ENCODE measurements around the gene SH3BGRL2. TPM values are rescaled to one million over a fixed set of nuclear protein-coding genes. Genes with fewer than 3 reads are reported as not detected.

Gene SH3BGRL2
- total RNA-seq = 0.24 and 0.32 TPM in 2 replicates

- intact Hi-C loops (cut with micrococcal nuclease) = no loop called here
Observed at GRCh38 chr6:79630883-79631692, at the start of gene SH3BGRL2. SH3BGRL2 (plus strand) TSS chr6:79631329; CDS start chr6:79631462, 133 bp downstream.

- intact Hi-C loops (cut with micrococcal nuclease) = no loop called here
Observed at GRCh38 chr6:79584332-79584731, 46.8 kb upstream of the SH3BGRL2 start.

DNA sequence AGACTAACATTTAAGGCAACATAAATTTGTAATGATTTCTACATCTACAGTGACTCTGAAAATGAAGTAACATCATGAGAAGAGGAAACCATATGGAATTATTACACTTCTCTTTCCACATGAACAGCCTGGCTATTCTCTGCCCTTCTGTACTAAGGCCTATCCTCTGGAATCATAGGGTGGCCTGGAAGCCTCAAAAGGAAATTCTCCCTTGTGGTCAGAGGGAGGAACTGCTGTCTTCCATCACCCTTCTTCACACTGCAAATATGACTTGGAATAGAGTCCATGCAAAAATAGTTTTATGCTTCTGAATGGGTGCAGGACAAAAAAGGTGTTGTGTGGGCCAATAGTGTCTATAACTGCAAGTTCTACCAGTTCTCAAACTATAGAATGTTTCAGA is 44.6 kb upstream of the SH3BGRL2 start:
- intact Hi-C loops (cut with micrococcal nuclease) = no loop called here

DNA sequence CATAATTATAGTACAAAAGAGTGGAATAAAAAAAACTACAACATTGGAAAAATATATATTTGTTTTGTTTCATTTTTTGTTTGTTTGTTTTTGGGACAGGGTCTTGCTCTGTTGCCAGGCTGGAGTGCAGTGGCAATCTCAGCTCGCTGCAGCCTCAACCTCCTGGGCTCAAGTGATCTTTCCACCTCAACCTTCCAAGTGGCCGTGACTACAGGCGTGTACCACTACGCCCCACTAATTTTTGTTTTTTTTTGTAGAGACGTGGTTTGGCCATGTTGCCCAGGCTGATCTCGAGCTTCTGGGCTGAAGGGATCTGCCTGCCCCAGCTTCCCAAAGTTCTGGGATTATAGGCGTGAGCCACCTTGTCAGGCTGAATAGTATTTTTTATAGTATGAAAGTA is 41.4 kb upstream of the SH3BGRL2 start:
- intact Hi-C loops (cut with micrococcal nuclease) = no loop called here

DNA sequence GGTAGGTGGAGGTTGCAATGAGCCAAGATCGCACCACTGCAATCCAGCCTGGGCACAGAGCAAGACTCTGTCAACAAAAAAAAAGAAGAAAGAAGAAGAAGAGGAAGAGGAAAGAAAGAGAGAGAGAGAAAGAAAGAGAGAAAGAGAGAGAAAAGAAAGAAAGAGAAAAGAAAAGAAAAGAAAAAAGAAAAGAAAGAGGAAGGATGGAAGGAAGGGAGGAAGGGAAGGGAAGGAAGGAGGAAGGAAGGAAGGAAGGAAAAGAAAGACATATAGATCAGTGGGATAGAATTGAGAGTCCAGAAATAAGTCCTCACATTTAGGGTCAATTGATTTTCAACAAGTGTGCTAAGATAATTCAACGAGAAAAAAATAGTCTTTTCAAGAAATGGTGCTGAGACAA is 34.0 kb upstream of the SH3BGRL2 start:
- intact Hi-C loops (cut with micrococcal nuclease) = no loop called here

DNA sequence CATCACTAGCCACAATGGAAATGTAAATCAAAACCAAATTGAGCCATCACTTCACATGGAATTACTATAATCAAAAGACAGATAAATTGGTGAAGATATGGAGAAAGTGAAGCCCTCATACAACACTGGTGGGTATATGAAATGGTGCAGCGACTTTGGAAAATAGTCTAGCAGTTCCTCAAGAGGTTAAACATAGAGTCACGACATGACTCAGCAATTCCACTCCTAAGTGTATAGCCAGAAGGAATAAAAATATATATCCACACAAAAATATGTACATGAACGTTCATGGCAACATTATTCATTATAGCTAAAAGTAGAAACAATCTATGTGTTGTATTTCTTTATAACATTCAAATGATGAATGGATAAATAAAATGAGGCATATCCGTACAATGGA is 33.1 kb upstream of the SH3BGRL2 start:
- intact Hi-C loops (cut with micrococcal nuclease) = no loop called here

GRCh38 chr6:79599725-79600259 is 31.3 kb upstream of the SH3BGRL2 start:
- intact Hi-C loops (cut with micrococcal nuclease) = no loop called here

GRCh38 chr6:79600313-79600712 is 30.8 kb upstream of the SH3BGRL2 start:
- intact Hi-C loops (cut with micrococcal nuclease) = no loop called here

DNA sequence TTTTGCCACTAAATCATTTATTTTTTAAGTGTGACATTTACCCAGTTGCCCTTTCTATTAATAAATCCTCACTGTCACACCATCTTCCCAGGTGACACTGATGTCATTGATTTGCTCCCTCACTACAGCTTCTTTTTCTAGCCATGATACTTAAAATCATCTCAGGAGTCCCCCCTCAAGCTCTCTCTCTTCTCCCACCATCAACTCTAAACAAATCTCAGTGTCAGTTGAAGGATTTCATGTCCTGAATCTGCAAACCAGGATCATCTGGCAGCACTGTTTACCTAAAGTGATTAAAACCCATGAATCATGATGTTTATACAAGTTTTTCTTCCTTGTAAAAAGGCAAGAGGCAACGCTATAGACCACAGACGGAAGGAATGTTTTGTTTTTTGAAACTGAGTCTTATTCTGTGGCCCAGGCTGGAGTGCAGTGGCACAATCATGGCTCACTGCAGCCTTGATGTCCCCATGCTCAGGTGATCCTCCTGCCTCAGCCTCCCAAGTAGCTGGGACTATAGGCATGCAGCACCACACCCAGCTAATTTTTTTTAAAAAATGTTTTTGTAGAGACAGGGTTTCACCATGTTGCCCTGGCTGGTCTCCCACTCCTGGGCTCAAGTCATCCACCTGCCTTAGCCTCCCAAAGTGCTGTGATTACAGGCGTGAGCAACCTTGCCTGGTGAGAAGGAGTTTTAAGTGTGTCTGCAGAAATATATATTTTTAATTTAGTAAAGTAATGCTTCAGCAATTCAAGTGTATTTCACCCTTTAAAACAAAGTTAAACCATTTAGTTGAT is 30.1 kb upstream of the SH3BGRL2 start:
- intact Hi-C loops (cut with micrococcal nuclease) = no loop called here

DNA sequence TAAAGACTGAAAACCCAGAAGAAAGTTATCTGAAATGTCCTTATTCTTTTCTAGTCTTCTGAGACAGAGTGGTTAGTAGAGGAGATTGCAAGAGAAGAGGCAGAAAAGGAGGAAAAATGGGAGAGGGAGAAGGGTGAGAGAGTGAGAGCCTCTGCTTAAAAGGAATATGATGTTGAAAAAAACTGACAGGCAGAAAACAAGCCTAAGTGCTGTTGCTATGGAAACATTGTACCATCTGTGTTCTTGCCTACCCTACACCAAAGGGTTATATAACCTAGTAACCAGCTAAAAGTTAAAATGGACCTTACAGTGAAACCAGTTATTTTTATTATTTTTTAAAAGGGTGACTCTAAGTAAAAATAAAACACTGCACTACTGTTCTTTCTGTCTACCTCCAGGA is 28.3 kb upstream of the SH3BGRL2 start:
- intact Hi-C loops (cut with micrococcal nuclease) = no loop called here

DNA sequence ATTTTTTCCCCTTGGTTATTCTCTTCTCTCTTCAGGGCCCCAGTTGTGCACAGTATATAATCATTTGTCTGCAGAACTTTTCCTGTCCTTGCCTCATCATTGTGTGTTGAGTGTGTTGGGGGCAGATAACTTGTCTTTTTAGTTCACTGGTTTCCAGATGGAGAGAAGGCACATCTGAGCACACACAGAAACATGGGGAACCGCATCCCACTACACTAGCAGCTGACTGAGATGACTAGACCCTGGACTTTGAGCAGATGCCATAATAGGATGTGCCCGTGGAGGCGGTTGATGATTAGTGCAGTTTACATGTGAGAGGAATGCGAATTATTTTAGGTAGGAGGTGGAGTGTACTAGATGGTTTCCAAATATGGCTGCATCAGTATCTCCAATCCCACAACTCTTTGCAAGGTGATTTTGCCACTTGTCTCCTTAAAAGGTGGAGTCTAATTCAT is 26.5 kb upstream of the SH3BGRL2 start:
- intact Hi-C loops (cut with micrococcal nuclease) = no loop called here

DNA sequence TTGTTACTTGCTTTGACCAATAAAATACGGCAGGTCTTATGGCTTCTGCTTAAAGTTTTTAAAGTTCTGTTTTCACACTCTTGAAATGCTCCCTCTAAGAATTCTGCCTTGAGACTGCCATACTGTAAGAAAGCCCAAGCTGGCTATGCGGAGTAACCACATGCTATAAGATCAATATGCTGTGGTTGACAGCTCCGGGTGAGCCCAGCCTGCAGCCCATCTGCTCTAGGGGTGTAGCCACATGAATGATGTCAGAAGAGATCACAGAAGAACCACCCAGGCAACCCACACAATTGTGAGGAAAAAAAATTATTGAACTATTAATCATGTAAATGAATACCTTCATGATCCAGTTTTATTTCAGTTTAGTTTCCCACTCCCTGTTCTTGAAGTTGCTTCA is 26.1 kb upstream of the SH3BGRL2 start:
- intact Hi-C loops (cut with micrococcal nuclease) = no loop called here

- intact Hi-C loops (cut with micrococcal nuclease) = no loop called here
Observed at GRCh38 chr6:79605968-79606764, 25.0 kb upstream of the SH3BGRL2 start.

GRCh38 chr6:79607000-79607399 is 24.1 kb upstream of the SH3BGRL2 start:
- intact Hi-C loops (cut with micrococcal nuclease) = no loop called here

DNA sequence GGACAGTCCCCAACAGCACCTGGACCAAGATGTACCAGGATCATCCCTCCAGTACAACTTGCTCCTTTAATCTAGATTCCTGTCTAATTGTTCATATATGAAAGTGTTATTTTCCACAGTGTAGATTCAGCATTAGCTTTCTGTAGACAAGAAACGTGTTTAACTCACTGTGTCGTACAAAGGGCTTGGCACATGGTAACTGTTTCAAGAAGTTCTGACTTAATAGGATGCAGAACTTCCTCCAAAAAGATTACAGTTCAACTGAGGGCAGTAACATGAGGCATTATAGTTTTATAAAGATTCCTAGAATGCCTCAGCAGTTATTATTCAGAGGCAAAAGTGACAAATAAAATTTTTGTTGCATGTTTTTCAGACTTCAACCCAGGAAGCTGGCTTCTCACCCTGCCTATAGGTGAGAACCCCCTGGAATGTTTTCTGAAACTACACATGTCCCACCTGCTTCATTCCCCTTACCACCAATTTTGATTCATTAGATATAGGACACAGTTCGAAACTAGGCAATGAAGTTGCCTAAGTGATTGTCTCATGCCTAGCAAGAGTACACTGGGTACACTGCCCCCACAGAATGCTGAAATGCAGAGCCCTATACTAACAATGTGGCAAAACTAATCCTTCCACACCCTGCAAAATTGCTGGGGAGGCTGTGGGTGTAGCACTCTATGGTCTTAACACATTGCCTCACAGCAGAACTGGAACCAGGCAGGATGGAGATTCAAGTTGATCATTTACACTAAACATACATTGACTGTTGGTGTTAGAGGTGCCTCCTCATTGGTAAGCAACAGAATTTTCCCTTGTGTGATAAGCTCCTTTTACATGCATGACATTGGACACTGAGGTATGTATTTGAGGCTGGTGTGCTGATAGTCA is 22.6 kb upstream of the SH3BGRL2 start:
- intact Hi-C loops (cut with micrococcal nuclease) = no loop called here

DNA sequence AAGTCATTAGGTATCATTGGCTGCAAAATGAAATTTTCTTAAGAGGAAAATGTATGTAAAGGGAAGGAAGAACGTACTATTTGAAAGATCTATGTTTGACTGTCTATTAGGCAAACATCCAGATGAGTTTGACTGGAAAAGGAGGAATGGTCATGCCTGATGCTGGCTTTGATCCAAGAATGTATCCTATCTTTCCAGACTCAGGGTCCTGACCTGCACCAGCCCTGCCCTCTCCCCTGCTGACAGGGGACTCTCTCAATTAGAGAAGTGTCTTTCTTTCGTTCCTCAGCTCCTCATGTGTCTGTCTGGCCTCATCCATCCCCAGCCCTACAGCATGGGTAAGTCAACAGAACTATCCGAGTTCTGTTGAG is 21.9 kb upstream of the SH3BGRL2 start:
- intact Hi-C loops (cut with micrococcal nuclease) = no loop called here

GRCh38 chr6:79610306-79611009 is 20.7 kb upstream of the SH3BGRL2 start:
- intact Hi-C loops (cut with micrococcal nuclease) = no loop called here

GRCh38 chr6:79612457-79612856 is 18.7 kb upstream of the SH3BGRL2 start:
- intact Hi-C loops (cut with micrococcal nuclease) = no loop called here

DNA sequence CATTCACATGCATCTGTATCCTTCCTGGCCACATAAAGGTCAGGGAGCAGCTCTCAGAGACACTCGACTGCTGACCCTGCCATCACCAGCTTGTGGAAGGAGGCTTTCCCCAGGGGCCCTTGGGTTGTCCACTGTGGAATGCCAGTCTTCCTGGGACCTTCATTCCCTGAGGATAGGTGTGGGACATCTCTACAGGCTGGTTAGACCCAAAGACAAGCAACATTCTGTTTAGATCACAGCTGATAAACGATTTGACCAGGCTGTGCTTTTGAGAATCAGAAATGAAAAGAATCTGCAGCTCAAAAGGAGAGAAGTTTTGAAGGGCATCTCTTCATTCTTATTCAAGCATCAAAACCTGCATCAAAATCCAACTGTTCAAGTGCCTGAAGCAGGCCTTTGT is 18.2 kb upstream of the SH3BGRL2 start:
- intact Hi-C loops (cut with micrococcal nuclease) = no loop called here

DNA sequence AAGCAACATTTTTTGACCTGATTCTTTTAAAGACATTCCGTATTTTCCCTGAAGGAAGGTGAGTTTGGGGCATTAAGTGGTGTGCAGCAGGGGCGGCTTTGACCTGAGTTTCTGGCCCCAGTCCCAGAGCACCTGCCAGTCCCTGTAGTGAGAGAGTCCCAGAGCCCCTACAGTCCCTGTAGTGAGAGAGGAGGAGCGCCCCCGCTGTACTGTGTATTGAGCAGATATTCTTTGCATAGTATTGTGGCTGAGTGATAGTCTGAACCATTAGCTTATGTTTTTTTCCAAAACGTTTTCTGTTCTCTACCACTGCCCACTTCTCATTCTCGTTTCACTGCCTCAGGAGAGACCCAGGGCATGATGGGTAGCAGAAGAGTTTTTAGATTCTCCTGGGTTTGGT is 17.2 kb upstream of the SH3BGRL2 start:
- intact Hi-C loops (cut with micrococcal nuclease) = no loop called here
